ENCODE results near the gene TMEM248.

DNA sequence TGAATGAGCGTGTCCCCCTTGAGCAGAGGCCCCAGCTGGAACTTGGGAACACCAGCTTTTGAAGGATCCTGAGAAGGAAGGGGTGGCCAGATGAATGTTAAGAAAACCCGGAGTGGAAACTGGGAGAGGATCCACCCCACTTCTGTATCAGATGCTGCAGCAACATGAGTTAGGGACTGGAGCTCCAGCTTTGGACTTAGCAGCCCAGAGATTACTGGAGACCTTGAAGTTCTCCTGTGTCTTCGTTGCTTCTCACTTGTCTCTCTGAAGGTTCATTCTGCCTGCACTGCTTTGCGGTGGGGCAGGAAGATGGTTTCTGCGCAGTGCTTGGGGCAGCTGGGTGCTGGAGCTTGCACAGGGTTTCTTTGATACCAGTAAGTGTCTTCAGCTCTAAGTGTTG lies 9.3 kb downstream of the TMEM248 start:
- TF ChIP-seq, protein P1, sequence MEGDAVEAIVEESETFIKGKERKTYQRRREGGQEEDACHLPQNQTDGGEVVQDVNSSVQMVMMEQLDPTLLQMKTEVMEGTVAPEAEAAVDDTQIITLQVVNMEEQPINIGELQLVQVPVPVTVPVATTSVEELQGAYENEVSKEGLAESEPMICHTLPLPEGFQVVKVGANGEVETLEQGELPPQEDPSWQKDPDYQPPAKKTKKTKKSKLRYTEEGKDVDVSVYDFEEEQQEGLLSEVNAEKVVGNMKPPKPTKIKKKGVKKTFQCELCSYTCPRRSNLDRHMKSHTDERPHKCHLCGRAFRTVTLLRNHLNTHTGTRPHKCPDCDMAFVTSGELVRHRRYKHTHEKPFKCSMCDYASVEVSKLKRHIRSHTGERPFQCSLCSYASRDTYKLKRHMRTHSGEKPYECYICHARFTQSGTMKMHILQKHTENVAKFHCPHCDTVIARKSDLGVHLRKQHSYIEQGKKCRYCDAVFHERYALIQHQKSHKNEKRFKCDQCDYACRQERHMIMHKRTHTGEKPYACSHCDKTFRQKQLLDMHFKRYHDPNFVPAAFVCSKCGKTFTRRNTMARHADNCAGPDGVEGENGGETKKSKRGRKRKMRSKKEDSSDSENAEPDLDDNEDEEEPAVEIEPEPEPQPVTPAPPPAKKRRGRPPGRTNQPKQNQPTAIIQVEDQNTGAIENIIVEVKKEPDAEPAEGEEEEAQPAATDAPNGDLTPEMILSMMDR (IDR thresholded peaks at IDR 0.05) = no peak
- no peak for TF ChIP-seq POLR2A (IDR thresholded peaks at IDR 0.05)
